Keratinocyte (primary cell): Measurements from ENCODE around the gene IRX4. TPM values are rescaled to one million over a fixed set of nuclear protein-coding genes. Genes with fewer than 3 reads are reported as not detected.

Experiments
- DNase-seq: peaks from one replicate; pipeline ENCODE4 v3.0.0-alpha.2; 2011; ENCODE audit warnings: low read depth, missing footprints, low spot score
- FAIRE-seq: peaks from 2 replicates; lab custom pipeline; 2011; peaks lifted over from hg19 to GRCh38; lab: Jason Lieb, UNC
- H2AFZ ChIP-seq: 2 replicates; pipeline ENCODE4 v1.6.0; 2012; ENCODE audit warnings: low read length, control low read depth, inconsistent platforms; ENCODE audit not compliant: control insufficient read depth
- H3K27ac ChIP-seq: 2 replicates; pipeline ENCODE4 v1.5.1; 2011; ENCODE audit warnings: low read length; ENCODE audit not compliant: control insufficient read depth, insufficient read depth
- H3K27me3 ChIP-seq: 3 replicates; pipeline ENCODE4 v1.6.0; 2011; ENCODE audit warnings: low read length; ENCODE audit not compliant: control insufficient read depth, insufficient read depth; ENCODE audit errors: extremely low read depth
- H3K36me3 ChIP-seq, 2 experiments: 2 replicates in 1 of 2; 3 replicates in 1 of 2; pipeline ENCODE4 v1.5.1; 2011; ENCODE audit warnings: low read length in 2 of 2, mild to moderate bottlenecking in 1 of 2; ENCODE audit not compliant: control insufficient read depth in 2 of 2, insufficient read depth in 2 of 2; ENCODE audit errors: extremely low read depth in 1 of 2
- H3K4me1 ChIP-seq: 3 replicates; pipeline ENCODE4 v1.5.1; 2011; ENCODE audit warnings: low read length; ENCODE audit not compliant: control insufficient read depth, insufficient read depth; ENCODE audit errors: extremely low read depth
- H3K4me2 ChIP-seq: 3 replicates; pipeline ENCODE4 v1.6.0; 2011; ENCODE audit warnings: low read depth, low read length; ENCODE audit not compliant: control insufficient read depth, insufficient read depth; ENCODE audit errors: extremely low read depth
- H3K4me3 ChIP-seq, 3 experiments: fragments of 200-600 bp in 1 of 3; sonication (generic) in 1 of 3; 2 replicates in 2 of 3; 3 replicates in 1 of 3; pipeline ENCODE4 v1.5.1; 2011 to 2016; ENCODE audit warnings: low read length in 3 of 3, mild to moderate bottlenecking in 3 of 3, control low read depth in 2 of 3, inconsistent platforms in 1 of 3, low read depth in 1 of 3, mixed read lengths in 1 of 3, mixed run types in 1 of 3, moderate library complexity in 1 of 3; ENCODE audit not compliant: control insufficient read depth in 2 of 3, insufficient read depth in 2 of 3; ENCODE audit errors: extremely low read depth in 1 of 3
- H3K79me2 ChIP-seq: 2 replicates; pipeline ENCODE4 v1.6.0; 2012; ENCODE audit warnings: low read length; ENCODE audit not compliant: control insufficient read depth, insufficient read depth
- H3K9ac ChIP-seq: 3 replicates; pipeline ENCODE4 v1.6.0; 2011; ENCODE audit warnings: low read length; ENCODE audit not compliant: control insufficient read depth, insufficient read depth; ENCODE audit errors: extremely low read depth
- H3K9me1 ChIP-seq: 3 replicates; pipeline ENCODE4 v1.6.0; 2011; ENCODE audit warnings: low read length; ENCODE audit not compliant: control insufficient read depth, insufficient read depth; ENCODE audit errors: extremely low read depth
- H3K9me3 ChIP-seq: 2 replicates; pipeline ENCODE4 v1.5.1; 2012; ENCODE audit warnings: low read depth, low read length; ENCODE audit not compliant: control insufficient read depth
- H4K20me1 ChIP-seq: 3 replicates; pipeline ENCODE4 v1.6.0; 2011; ENCODE audit warnings: low read length; ENCODE audit not compliant: control insufficient read depth, insufficient read depth; ENCODE audit errors: extremely low read depth
- EZH2 ChIP-seq: IDR thresholded peaks from one replicate; pipeline ENCODE4 v1.6.1; 2012; ENCODE audit warnings: inconsistent platforms, mild to moderate bottlenecking, low read length, moderate library complexity
- dilution Hi-C: fragments of 300-500 bp; cut with MboI; formaldehyde crosslinking; loops from one replicate; pipeline ENCODE4 v1.7.0; 2020; ENCODE audit warnings: low sequenced_read_pairs; ENCODE audit not compliant: extremely low pct_ligation_motif_present
- polyA plus RNA-seq, 5 experiments: library from polyadenylated mRNA; depleted of rRNA in 3 of 5; stranded (reverse) in 3 of 5; stranded (forward) in 1 of 5; unstranded in 1 of 5; fragments of >200 nt; gene quantifications; 1 replicate in 1 of 5; 2 replicates in 3 of 5; 3 replicates in 1 of 5; pipeline versions ENCODE4 v1.2.1 to v1.2.3, GENCODE V29; 2011 to 2012; ENCODE audit warnings: missing spikeins in 2 of 5, low read depth in 1 of 5, low replicate concordance in 1 of 5
- TF ChIP-seq, protein P1 (sequence below), 3 experiments: IDR thresholded peaks in 1 of 3; conservative IDR thresholded peaks in 1 of 3; optimal IDR thresholded peaks in 1 of 3; 2 replicates in 2 of 3; 3 replicates in 1 of 3; pipeline versions ENCODE3 to v1.5.1; 2011; ENCODE audit warnings: low read length in 3 of 3, mild to moderate bottlenecking in 3 of 3, moderate library complexity in 2 of 3, control low read depth in 1 of 3, inconsistent platforms in 1 of 3; ENCODE audit not compliant: insufficient read depth in 2 of 3; ENCODE audit errors: extremely low read depth in 1 of 3

IRX4 gene
- polyA plus RNA-seq, 1 donor (not counting 4 experiments of a cell fraction or from before 2014, with no cell fraction given): 18.2 TPM

GRCh38 chr5:1831257-1831656 lies 51.5 kb downstream of the IRX4 start:
- Histone ChIP-seq H3K4me2 (no peak overlapping the region), H3K36me3 (peaks cover 0 to 2% of the 10 kb centered on the region in 2 experiments), H3K4me1 (no peaks in the 10 kb centered on the region), H3K4me3 (no peak overlapping the region), H3K9me3 (no peaks in the 10 kb centered on the region), H3K9ac (no peak overlapping the region), H3K27me3 (peaks cover 5% of the 10 kb centered on the region), H2AFZ (no peak overlapping the region), H3K27ac (no peak overlapping the region), H4K20me1 (no peaks in the 10 kb centered on the region), H3K79me2 (no peaks in the 10 kb centered on the region), H3K9me1 (no peaks in the 10 kb centered on the region)
- FAIRE-seq (no peak), DNase-seq (no peak)
- dilution Hi-C loops: no loop called here
- TF ChIP-seq, protein P1, sequence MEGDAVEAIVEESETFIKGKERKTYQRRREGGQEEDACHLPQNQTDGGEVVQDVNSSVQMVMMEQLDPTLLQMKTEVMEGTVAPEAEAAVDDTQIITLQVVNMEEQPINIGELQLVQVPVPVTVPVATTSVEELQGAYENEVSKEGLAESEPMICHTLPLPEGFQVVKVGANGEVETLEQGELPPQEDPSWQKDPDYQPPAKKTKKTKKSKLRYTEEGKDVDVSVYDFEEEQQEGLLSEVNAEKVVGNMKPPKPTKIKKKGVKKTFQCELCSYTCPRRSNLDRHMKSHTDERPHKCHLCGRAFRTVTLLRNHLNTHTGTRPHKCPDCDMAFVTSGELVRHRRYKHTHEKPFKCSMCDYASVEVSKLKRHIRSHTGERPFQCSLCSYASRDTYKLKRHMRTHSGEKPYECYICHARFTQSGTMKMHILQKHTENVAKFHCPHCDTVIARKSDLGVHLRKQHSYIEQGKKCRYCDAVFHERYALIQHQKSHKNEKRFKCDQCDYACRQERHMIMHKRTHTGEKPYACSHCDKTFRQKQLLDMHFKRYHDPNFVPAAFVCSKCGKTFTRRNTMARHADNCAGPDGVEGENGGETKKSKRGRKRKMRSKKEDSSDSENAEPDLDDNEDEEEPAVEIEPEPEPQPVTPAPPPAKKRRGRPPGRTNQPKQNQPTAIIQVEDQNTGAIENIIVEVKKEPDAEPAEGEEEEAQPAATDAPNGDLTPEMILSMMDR (optimal IDR thresholded peaks at IDR 0.05 in 1 of 3, IDR thresholded peaks at IDR 0.05 in 1 of 3, conservative IDR thresholded peaks at IDR 0.05 in 1 of 3; ENCODE audit: extremely low read depth in 1 of 3, insufficient read depth in 2 of 3, low read length in 3 of 3): no peak
- no peak for TF ChIP-seq EZH2

GRCh38 chr5:1830571-1831228 lies 52.0 kb downstream of the IRX4 start:
- H3K27ac ChIP-seq: no peak overlapping the region
- H3K4me3 ChIP-seq: no peak overlapping the region
- TF ChIP-seq, protein P1 (optimal IDR thresholded peaks at IDR 0.05 in 1 of 3, IDR thresholded peaks at IDR 0.05 in 1 of 3, conservative IDR thresholded peaks at IDR 0.05 in 1 of 3; ENCODE audit: extremely low read depth in 1 of 3, insufficient read depth in 2 of 3, low read length in 3 of 3): no peak
- TF ChIP-seq EZH2: no peak
- peaks cover 5% of the 10 kb centered on the region for H3K27me3 ChIP-seq
- H3K9me1 ChIP-seq: no peaks in the 10 kb centered on the region
- H3K9ac ChIP-seq: no peak overlapping the region
- dilution Hi-C loops: no loop called here
- no peak for DNase-seq
- H3K9me3 ChIP-seq: no peaks in the 10 kb centered on the region
- H4K20me1 ChIP-seq: no peaks in the 10 kb centered on the region
- no peaks in the 10 kb centered on the region for H3K79me2 ChIP-seq
- H3K36me3 ChIP-seq: peaks cover 0 to 3% of the 10 kb centered on the region in 2 experiments
- no peaks in the 10 kb centered on the region for H3K4me1 ChIP-seq
- FAIRE-seq: no peak
- H3K4me2 ChIP-seq: no peak overlapping the region
- no peak overlapping the region for H2AFZ ChIP-seq
